CD4-positive, alpha-beta memory T cell (primary cell): ENCODE data around the gene PDCD1. TPM values are rescaled to one million over a fixed set of nuclear protein-coding genes. Genes with fewer than 3 reads are reported as not detected.

Source experiments
- CTCF ChIA-PET: fragments of 350-600 bp; sonication (Branson Sonifier 250); formaldehyde crosslinking; loops from one replicate; lab custom pipeline; 2021; ENCODE audit warnings: inconsistent platforms; ENCODE audit not compliant: partially characterized antibody; lab: Charles Lee
- POLR2A ChIA-PET: fragments of 350-600 bp; sonication (Branson Sonifier 250); formaldehyde crosslinking; loops from one replicate; lab custom pipeline; 2021; ENCODE audit not compliant: partially characterized antibody; lab: Charles Lee
- DNase-seq, 5 donors: peaks; one replicate each; pipeline versions ENCODE4 v3.0.0 to v3.0.0-alpha.2; 2020 to 2022; ENCODE audit warnings: mixed read lengths in 1 of 5
- H3K27ac ChIP-seq: one replicate; pipeline ENCODE4 v1.7.0; 2013; ENCODE audit warnings: low read depth, low read length
- H3K27me3 ChIP-seq: 2 replicates; pipeline ENCODE4 v1.7.0; 2013; ENCODE audit warnings: mild to moderate bottlenecking, low read length, moderate library complexity; ENCODE audit not compliant: insufficient read depth
- H3K36me3 ChIP-seq: 2 replicates; pipeline ENCODE4 v1.7.0; 2013; ENCODE audit warnings: mild to moderate bottlenecking, low read length, moderate library complexity; ENCODE audit not compliant: insufficient read depth
- H3K4me1 ChIP-seq: 2 replicates; pipeline ENCODE4 v1.7.0; 2013; ENCODE audit warnings: mild to moderate bottlenecking, low read length, moderate library complexity; ENCODE audit not compliant: insufficient read depth
- H3K4me3 ChIP-seq, 2 donors: one replicate each; pipeline ENCODE4 v1.7.0; 2013; ENCODE audit warnings: low read length in 2 of 2, mild to moderate bottlenecking in 1 of 2
- H3K9me3 ChIP-seq, 2 donors: one replicate each; pipeline ENCODE4 v1.7.0; 2013; ENCODE audit warnings: low read length in 2 of 2, control low read depth in 1 of 2; ENCODE audit not compliant: control insufficient read depth in 1 of 2
- H3K27ac Mint-ChIP-seq, 7 donors: one replicate each; pipeline ENCODE4 v1.8.0; 2020 to 2021; ENCODE audit warnings: mixed read lengths in 7 of 7, mild to moderate bottlenecking in 6 of 7, inconsistent platforms in 3 of 7, moderate library complexity in 3 of 7
- H3K27me3 Mint-ChIP-seq, 2 donors: one replicate each; pipeline ENCODE4 v1.8.0; 2020 to 2021; ENCODE audit warnings: mixed read lengths in 2 of 2
- H3K36me3 Mint-ChIP-seq, 2 donors: one replicate each; pipeline ENCODE4 v1.8.0; 2020 to 2021; ENCODE audit warnings: mixed read lengths in 2 of 2, inconsistent platforms in 1 of 2, mild to moderate bottlenecking in 1 of 2
- H3K4me1 Mint-ChIP-seq, 4 donors: one replicate each; pipeline ENCODE4 v1.8.0; 2020 to 2021; ENCODE audit warnings: mixed read lengths in 4 of 4, mild to moderate bottlenecking in 1 of 4
- H3K4me3 Mint-ChIP-seq, 8 donors: one replicate each; pipeline ENCODE4 v1.8.0; 2020 to 2021; ENCODE audit warnings: mixed read lengths in 8 of 8, mild to moderate bottlenecking in 7 of 8, moderate library complexity in 6 of 8, inconsistent platforms in 3 of 8
- H3K9me3 Mint-ChIP-seq, 8 donors: one replicate each; pipeline ENCODE4 v1.8.0; 2020 to 2021; ENCODE audit warnings: mixed read lengths in 8 of 8, mild to moderate bottlenecking in 5 of 8, inconsistent platforms in 3 of 8, moderate library complexity in 1 of 8
- intact Hi-C: fragments of 100-400 bp; cut with micrococcal nuclease; formaldehyde crosslinking; loops from one replicate; pipeline ENCODE4 v1.15.1; 2023
- polyA plus RNA-seq, 2 donors: library from polyadenylated mRNA; unstranded; fragments of 300-500 nt; fragmentation: Illumina TruSeq; gene quantifications; one replicate each; pipeline ENCODE4 v1.2.3, GENCODE V29; 2021
- total RNA-seq, 2 experiments: library from RNA; stranded (reverse); gene quantifications; one replicate each; pipeline ENCODE4 v1.2.3, GENCODE V29; 2021

The PDCD1 gene
- total and polyA plus RNA-seq, 4 experiments from 2014 or later, result 5.2 to 12.4 (median 6.1) TPM

DNA sequence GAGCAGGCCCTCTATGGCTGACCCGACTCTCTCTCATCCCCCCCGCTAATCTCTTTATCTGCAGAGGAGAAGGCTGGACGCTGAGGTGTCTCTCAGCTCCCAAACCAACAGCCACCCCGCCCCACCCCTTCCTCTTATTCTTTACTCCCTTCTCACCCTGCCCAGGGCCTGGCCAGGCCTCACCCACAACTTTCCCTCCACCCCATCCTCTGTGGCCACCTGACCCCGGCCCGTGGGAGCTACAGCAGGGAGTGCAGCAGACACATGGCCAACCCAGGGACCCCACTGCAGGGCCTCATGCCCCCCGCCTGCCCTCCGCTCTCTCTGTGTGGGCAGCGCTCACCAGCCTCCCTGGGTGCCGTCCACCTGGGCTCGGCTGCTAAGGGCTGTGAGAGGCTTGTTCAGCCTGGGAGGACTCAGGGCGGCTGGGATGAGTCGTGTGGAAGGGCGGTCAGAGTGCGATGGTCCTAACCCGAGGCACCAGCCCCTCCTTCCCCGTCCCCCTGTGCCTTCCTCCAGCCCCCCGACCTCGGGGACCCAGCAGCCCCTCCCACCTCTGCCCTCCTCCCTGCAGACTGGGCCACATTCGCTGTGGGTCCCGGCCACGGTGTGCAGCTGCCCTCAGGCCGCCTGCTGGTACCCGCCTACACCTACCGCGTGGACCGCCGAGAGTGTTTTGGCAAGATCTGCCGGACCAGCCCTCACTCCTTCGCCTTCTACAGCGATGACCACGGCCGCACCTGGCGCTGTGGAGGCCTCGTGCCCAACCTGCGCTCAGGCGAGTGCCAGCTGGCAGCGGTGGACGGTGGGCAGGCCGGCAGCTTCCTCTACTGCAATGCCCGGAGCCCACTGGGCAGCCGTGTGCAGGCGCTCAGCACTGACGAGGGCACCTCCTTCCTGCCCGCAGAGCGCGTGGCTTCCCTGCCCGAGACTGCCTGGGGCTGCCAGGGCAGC is 42.9 kb downstream of the PDCD1 start:
- no peaks in the 10 kb centered on the region for H3K9me3 Mint-ChIP-seq
- CTCF ChIA-PET, result no interaction called here
- H3K4me1 ChIP-seq, result peaks cover 9% of the 10 kb centered on the region
- H3K27ac Mint-ChIP-seq, result peak overlapping the region in 3 of 7 donors; percentile 19 to 57 (median 36)
- no peak overlapping the region for H3K4me3 Mint-ChIP-seq
- no peaks in the 10 kb centered on the region for H3K36me3 Mint-ChIP-seq
- H3K4me3 ChIP-seq, result no peak overlapping the region
- H3K4me1 Mint-ChIP-seq, result peaks cover 0 to 7% (median 6%) of the 10 kb centered on the region in 4 donors
- POLR2A ChIA-PET, result no interaction called here
- no peaks in the 10 kb centered on the region for H3K27me3 Mint-ChIP-seq
- no peaks in the 10 kb centered on the region for H3K27me3 ChIP-seq
- H3K36me3 ChIP-seq, result no peaks in the 10 kb centered on the region
- H3K27ac ChIP-seq, result no peak overlapping the region
- H3K9me3 ChIP-seq, result no peaks in the 10 kb centered on the region
- intact Hi-C loops, result no loop called here
- DNase-seq, result no peak

DNA sequence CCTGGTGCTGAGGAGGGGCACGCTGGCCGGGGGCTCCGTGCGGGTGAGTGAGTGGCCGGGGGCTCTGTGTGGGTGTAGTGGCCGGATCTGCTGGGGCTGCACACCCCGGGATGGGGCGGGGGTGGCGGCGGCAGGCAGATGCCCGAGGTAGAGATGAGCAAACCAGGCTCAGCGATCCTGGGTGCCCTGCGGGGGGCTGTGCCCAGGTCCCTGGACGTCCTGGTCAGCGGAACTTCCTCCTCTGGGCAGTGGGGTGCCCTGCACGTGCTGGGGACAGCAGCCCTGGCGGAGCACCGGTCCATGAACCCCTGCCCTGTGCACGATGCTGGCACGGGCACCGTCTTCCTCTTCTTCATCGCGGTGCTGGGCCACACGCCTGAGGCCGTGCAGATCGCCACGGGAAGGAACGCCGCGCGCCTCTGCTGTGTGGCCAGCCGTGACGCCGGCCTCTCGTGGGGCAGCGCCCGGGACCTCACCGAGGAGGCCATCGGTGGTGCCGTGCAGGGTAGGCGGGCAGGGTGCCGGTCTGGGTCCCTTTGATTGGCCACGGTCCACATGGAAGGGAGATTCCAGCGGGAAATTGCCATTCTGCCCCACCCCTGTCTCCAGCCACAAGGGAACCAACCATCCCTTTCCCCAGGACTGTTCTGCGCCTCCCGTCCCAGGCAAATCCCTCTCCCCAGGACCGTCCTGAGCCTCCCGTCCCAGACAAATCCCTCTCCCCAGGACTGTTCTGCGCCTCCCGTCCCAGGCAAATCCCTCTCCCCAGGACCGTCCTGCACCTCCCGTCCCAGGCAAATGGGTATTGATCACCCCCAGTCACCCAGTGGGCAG is 43.8 kb downstream of the PDCD1 start:
- Mint-ChIP-seq H3K4me3 (no peak overlapping the region), H3K27me3 (no peaks in the 10 kb centered on the region), H3K36me3 (no peaks in the 10 kb centered on the region), H3K4me1 (peaks cover 0 to 7% (median 6%) of the 10 kb centered on the region in 4 donors), H3K9me3 (no peaks in the 10 kb centered on the region), H3K27ac (peak overlapping the region in 3 of 7 donors; percentile 19 to 57 (median 36))
- DNase-seq, result no peak
- intact Hi-C loops, result no loop called here
- H3K36me3 ChIP-seq, result no peaks in the 10 kb centered on the region
- no peaks in the 10 kb centered on the region for H3K27me3 ChIP-seq
- H3K4me1 ChIP-seq, result peaks cover 9% of the 10 kb centered on the region
- H3K9me3 ChIP-seq, result no peaks in the 10 kb centered on the region
- POLR2A ChIA-PET, result no interaction called here
- H3K27ac ChIP-seq, result no peak overlapping the region
- CTCF ChIA-PET, result no interaction called here
- H3K4me3 ChIP-seq, result no peak overlapping the region

DNA sequence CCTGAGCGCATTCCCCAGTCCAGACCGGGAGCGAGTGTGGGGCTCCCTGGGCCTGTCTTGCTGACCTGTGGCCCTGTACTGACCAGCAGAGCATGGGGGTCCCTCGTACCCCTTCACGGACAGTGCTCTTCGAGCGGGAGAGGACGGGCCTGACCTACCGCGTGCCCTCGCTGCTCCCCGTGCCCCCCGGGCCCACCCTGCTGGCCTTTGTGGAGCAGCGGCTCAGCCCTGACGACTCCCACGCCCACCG is 44.4 kb downstream of the PDCD1 start:
- DNase-seq, result no peak
- no peaks in the 10 kb centered on the region for H3K27me3 Mint-ChIP-seq
- no peak overlapping the region for H3K27ac ChIP-seq
- POLR2A ChIA-PET, result no interaction called here
- no peak overlapping the region for H3K4me3 Mint-ChIP-seq
- no peak overlapping the region for H3K4me3 ChIP-seq
- intact Hi-C loops, result no loop called here
- H3K36me3 Mint-ChIP-seq, result no peaks in the 10 kb centered on the region
- peaks cover 9% of the 10 kb centered on the region for H3K4me1 ChIP-seq
- CTCF ChIA-PET, result no interaction called here
- no peaks in the 10 kb centered on the region for H3K9me3 ChIP-seq
- H3K27me3 ChIP-seq, result no peaks in the 10 kb centered on the region
- H3K27ac Mint-ChIP-seq, result no peak overlapping the region
- peaks cover 0 to 7% (median 6%) of the 10 kb centered on the region in 4 donors for H3K4me1 Mint-ChIP-seq
- no peaks in the 10 kb centered on the region for H3K36me3 ChIP-seq
- no peaks in the 10 kb centered on the region for H3K9me3 Mint-ChIP-seq

GRCh38 chr2:241813644-241814392 is 44.9 kb downstream of the PDCD1 start:
- Histone ChIP-seq H3K4me1 (peaks cover 9% of the 10 kb centered on the region), H3K27ac (no peak overlapping the region), H3K9me3 (no peaks in the 10 kb centered on the region), H3K27me3 (no peaks in the 10 kb centered on the region), H3K4me3 (no peak overlapping the region), H3K36me3 (no peaks in the 10 kb centered on the region)
- intact Hi-C loops, result no loop called here
- CTCF ChIA-PET, result no interaction called here
- POLR2A ChIA-PET, result no interaction called here
- Mint-ChIP-seq H3K9me3 (no peaks in the 10 kb centered on the region), H3K4me3 (no peak overlapping the region), H3K27me3 (no peaks in the 10 kb centered on the region), H3K36me3 (no peaks in the 10 kb centered on the region), H3K4me1 (peaks cover 0 to 7% (median 6%) of the 10 kb centered on the region in 4 donors), H3K27ac (peak overlapping the region in 4 of 7 donors; percentile 16 to 75 (median 67))
- peak; percentile 17 to 77 (median 47) for DNase-seq

DNA sequence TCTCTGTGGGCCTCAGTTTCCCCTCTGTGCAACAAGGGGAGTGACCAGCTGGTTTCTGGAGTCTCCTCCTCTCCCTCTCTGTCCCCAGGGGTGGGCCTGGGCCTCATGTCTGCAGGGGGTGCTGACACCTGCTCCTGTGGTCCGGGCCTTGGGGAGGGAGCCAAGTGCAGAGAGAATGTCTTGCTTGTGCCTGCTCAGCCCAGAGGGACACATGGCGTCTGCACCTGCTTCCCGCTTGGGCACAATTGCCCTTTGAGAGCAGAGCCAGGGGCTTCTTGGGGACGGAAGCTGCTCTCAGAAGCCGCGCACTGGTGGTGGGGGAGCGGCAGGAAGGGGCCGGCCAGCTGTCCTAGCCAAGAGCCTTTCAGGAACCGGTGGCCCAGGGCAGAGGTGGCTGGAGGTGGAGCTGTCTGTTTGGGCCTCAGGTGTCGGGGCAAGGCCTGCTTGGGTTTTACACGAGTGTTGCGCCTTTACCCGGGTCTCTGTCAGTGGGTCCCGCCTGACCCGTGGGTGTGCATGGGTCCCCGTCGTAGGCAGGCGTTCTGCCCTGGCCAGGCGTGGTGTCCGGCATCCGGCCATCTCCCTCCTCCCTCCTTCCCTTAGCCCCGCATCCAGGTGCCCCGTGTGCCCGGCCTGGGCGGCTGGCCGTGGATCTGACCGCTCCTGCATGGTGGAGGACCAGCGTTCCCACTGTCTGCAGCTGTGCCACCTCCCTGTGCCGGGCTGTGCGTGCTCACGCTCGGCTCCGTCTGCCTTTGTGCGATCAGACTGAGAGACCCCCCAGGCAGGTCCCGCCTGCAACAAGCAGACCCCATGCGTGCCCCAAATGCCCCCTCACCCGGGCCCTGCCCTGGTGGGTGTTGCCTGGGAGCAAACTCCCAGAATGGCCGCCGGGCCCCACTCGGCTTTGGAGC is 45.7 kb downstream of the PDCD1 start:
- peaks cover 9% of the 10 kb centered on the region for H3K4me1 ChIP-seq
- Mint-ChIP-seq H3K4me3 (no peak overlapping the region), H3K4me1 (peaks cover 0 to 7% (median 6%) of the 10 kb centered on the region in 4 donors), H3K27ac (peak overlapping the region in 4 of 7 donors; percentile 16 to 75 (median 26)), H3K9me3 (no peaks in the 10 kb centered on the region), H3K27me3 (no peaks in the 10 kb centered on the region), H3K36me3 (no peaks in the 10 kb centered on the region)
- POLR2A ChIA-PET, result no interaction called here
- intact Hi-C loops, result no loop called here
- no peaks in the 10 kb centered on the region for H3K36me3 ChIP-seq
- no peak overlapping the region for H3K4me3 ChIP-seq
- CTCF ChIA-PET, result no interaction called here
- DNase-seq, result no peak
- no peaks in the 10 kb centered on the region for H3K27me3 ChIP-seq
- H3K9me3 ChIP-seq, result no peaks in the 10 kb centered on the region
- no peak overlapping the region for H3K27ac ChIP-seq

GRCh38 chr2:241811952-241812729 is 46.6 kb downstream of the PDCD1 start:
- intact Hi-C loops, result no loop called here
- H3K27me3 ChIP-seq, result no peaks in the 10 kb centered on the region
- H3K4me3 Mint-ChIP-seq, result no peak overlapping the region
- H3K4me3 ChIP-seq, result no peak overlapping the region
- no peaks in the 10 kb centered on the region for H3K36me3 ChIP-seq
- CTCF ChIA-PET, result no interaction called here
- H3K27me3 Mint-ChIP-seq, result no peaks in the 10 kb centered on the region
- H3K36me3 Mint-ChIP-seq, result no peaks in the 10 kb centered on the region
- no peak overlapping the region for H3K27ac ChIP-seq
- POLR2A ChIA-PET, result no interaction called here
- peaks cover 5% of the 10 kb centered on the region for H3K4me1 ChIP-seq
- H3K9me3 Mint-ChIP-seq, result no peaks in the 10 kb centered on the region
- H3K9me3 ChIP-seq, result no peaks in the 10 kb centered on the region
- no peak overlapping the region for H3K27ac Mint-ChIP-seq
- H3K4me1 Mint-ChIP-seq, result no peaks in the 10 kb centered on the region
- DNase-seq, result no peak
